SKM-1 (cell line): ENCODE results near the gene PARPBP.
"Not testable (repeated sequence)": the region's sequence is repeated elsewhere in the genome, so short reads cannot be mapped to it uniquely, and the experiment has no call there.

Experiments used
- DNase-seq: peaks from one replicate; lab custom pipeline; 2025; ENCODE audit not compliant: unreplicated experiment; lab: John Stamatoyannopoulos, UW

PARPBP gene

DNA sequence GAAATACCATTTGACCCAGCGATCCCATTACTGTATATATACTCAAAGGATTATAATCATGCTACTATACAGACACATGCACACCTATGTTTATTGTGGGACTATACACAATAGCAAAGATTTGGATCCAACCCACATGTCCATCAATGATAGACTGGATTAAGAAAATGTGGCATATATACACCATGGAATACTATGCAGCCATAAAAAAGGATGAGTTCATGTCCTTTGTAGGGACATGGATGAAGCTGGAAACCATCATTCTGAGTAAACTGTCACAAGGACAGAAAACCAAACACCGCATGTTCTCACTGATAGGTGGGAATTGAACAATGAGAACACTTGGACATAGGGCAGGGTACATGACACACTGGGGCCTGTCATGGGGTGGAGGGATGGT lies 120.9 kb downstream of the PARPBP start:
- not testable (repeated sequence) for DNase-seq
